Measurements from ENCODE around the gene PLPP4.

The PLPP4 gene

DNA sequence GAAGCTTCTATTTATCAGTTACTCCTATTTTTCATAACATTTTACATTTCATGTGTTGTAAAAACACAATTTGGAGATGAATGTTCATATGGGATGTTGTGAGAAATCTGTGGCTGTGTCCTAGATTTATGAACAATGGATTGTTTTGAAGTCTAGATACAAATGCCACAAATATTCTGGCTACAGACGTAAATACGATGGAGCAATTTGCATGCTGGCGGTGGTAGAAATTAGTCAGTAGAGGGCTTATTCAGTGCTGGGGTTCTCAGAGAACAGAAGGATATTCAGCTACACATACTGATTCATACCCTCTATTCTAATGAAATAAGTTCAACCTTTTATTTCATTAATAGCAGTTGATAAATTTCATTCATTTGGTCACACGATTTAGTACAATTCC, 48.8 kb downstream of the PLPP4 start:
- DNase-seq (ENCODE audit: low read depth), result no peak
- TF ChIP-seq, protein P1, sequence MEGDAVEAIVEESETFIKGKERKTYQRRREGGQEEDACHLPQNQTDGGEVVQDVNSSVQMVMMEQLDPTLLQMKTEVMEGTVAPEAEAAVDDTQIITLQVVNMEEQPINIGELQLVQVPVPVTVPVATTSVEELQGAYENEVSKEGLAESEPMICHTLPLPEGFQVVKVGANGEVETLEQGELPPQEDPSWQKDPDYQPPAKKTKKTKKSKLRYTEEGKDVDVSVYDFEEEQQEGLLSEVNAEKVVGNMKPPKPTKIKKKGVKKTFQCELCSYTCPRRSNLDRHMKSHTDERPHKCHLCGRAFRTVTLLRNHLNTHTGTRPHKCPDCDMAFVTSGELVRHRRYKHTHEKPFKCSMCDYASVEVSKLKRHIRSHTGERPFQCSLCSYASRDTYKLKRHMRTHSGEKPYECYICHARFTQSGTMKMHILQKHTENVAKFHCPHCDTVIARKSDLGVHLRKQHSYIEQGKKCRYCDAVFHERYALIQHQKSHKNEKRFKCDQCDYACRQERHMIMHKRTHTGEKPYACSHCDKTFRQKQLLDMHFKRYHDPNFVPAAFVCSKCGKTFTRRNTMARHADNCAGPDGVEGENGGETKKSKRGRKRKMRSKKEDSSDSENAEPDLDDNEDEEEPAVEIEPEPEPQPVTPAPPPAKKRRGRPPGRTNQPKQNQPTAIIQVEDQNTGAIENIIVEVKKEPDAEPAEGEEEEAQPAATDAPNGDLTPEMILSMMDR (IDR thresholded peaks at IDR 0.05; ENCODE audit: insufficient read depth, low read depth, low read length, missing control alignments), result no peak
- H3K4me3 ChIP-seq (ENCODE audit: low read depth, low read length), result no peak overlapping the region

DNA sequence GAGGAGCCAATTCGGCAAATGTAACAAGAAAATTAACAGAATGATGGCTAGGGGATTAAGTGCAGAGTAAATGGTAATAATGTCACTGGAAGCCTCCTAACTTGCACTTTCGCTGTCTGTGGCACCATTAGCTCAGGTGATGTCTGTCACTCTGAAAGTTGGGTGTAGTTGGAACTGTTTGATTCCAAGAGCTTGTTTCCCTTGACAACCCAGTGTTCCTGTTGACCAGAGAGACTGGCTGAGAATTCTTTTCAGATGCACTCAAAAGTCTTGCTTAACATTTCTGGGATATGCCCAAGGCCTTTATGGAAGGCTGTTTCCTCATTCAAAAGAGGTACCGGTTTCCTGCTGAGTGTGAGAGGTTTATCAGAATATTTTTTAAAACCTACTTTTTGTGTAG, 49.6 kb downstream of the PLPP4 start:
- TF ChIP-seq, protein P1 (IDR thresholded peaks at IDR 0.05; ENCODE audit: insufficient read depth, low read depth, low read length, missing control alignments), result no peak
- no peak for DNase-seq (ENCODE audit: low read depth)
- no peak overlapping the region for H3K4me3 ChIP-seq (ENCODE audit: low read depth, low read length)

DNA sequence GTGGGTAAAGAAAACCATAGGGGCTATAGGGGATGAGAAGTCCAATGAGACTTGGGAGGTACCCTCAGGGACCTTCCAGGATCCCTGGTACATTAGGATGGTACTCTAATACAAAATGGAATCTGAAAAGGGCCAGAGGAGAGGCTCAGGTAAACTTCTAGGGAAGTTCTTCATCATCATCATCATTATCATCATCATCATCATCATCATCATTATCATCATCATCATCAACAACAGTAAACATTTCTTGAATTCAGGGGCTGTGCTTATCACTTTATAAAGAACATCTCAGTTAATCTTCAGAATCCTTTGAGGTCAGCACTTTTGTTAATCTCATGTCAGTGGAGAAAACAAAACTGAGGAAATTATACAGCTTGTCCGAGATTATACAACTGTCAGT, 50.1 kb downstream of the PLPP4 start:
- no peak overlapping the region for H3K4me3 ChIP-seq (ENCODE audit: low read depth, low read length)
- DNase-seq (ENCODE audit: low read depth), result no peak
- TF ChIP-seq, protein P1 (IDR thresholded peaks at IDR 0.05; ENCODE audit: insufficient read depth, low read depth, low read length, missing control alignments), result no peak

DNA sequence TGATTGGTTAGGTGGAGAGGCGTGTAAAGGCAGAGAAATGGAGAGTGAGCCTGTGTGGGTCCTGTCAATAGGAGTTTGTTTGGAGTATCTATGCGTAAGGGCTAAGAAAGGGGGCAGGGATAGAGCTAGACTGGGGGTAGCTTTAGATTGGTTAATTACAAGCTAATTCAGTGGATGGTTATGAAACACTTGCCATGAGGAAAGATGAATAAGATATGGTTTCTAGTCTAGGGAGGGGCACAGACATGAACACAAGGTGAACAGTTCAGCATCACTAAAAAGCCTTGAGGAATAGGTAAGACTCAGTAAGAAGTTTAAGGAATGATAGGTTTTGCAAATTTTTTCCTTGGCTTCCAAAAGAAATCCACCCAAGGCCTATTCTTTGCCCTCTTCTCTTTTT, 50.6 kb downstream of the PLPP4 start:
- TF ChIP-seq, protein P1 (IDR thresholded peaks at IDR 0.05; ENCODE audit: insufficient read depth, low read depth, low read length, missing control alignments), result no peak
- no peak for DNase-seq (ENCODE audit: low read depth)
- H3K4me3 ChIP-seq (ENCODE audit: low read depth, low read length), result no peak overlapping the region

DNA sequence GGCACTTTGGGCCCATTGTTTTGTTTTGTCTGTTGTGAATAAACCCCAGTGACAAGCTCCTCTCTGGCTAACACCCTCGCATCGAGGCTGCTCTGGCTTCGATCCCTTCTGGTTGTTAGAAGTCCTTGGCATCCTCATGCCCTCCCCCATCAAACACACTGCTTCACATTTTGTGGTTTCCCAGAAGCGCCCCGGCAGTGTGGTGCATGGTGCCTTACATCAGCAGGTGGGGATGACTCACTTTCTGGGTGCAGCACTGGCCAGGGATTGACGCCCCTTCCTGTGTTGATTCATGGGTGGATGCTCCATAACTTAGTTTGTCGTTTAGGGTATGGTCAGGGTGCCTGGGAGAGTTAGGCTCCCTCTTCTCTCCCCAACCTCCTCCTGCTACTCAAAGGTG, 51.4 kb downstream of the PLPP4 start:
- TF ChIP-seq, protein P1 (IDR thresholded peaks at IDR 0.05; ENCODE audit: insufficient read depth, low read depth, low read length, missing control alignments), result no peak
- DNase-seq (ENCODE audit: low read depth), result no peak

DNA sequence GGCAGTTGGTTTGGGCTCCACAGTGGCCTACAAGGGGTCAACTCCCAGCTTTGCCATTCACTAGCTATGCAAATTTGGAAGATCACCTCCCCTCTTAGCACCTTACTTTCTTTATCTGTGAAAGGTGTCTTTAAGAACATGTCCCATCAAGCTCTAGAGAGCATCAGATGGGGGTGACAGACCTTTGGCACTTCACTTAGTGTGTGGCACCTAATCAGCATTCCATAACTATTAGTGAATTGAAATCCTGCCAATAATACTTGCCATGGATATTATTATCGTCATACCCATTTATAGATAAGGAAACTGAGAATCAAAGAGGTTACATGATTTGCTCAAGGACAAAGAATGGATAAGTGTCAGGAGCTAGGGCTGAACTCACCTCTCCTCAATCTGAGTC, 51.9 kb downstream of the PLPP4 start:
- TF ChIP-seq, protein P1 (IDR thresholded peaks at IDR 0.05; ENCODE audit: insufficient read depth, low read depth, low read length, missing control alignments), result no peak
- no peak for DNase-seq (ENCODE audit: low read depth)
- H3K4me3 ChIP-seq (ENCODE audit: low read depth, low read length), result no peak overlapping the region

More for the DNA sequence above, 51.4 kb downstream of the PLPP4 start:
- no peak overlapping the region for H3K4me3 ChIP-seq (ENCODE audit: low read depth, low read length)

DNA sequence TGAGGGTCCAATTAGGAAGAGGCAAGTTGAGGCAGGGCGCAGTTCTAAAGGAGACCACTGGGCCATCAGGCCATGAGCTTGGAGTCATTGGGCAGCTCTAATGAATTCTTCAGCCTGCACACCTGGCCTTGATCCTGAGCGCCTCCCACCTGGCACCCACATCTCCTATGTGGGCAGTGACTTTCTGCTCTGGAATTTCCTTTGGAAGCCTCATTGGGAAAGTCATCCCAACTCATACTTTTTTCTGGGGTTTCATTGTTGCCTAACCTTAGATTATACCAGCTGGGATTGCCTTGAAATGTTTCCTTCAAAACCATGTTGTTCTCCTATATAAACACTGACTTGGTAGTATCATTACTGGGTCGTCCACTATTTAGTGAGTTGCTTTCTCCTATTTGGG, 54.1 kb downstream of the PLPP4 start:
- TF ChIP-seq, protein P1 (IDR thresholded peaks at IDR 0.05; ENCODE audit: insufficient read depth, low read depth, low read length, missing control alignments), result no peak
- H3K4me3 ChIP-seq (ENCODE audit: low read depth, low read length), result no peak overlapping the region
- DNase-seq (ENCODE audit: low read depth), result no peak
